ENCODE results near the gene TASP1. TPM values are rescaled to one million over a fixed set of nuclear protein-coding genes. Genes with fewer than 3 reads are reported as not detected.

Gene TASP1
- total and polyA plus RNA-seq, 10 of the 15 experiments (the other 5 are each of a cell fraction or from before 2014, with no cell fraction given): 7.4 to 17.8 (median 10.5) TPM

DNA sequence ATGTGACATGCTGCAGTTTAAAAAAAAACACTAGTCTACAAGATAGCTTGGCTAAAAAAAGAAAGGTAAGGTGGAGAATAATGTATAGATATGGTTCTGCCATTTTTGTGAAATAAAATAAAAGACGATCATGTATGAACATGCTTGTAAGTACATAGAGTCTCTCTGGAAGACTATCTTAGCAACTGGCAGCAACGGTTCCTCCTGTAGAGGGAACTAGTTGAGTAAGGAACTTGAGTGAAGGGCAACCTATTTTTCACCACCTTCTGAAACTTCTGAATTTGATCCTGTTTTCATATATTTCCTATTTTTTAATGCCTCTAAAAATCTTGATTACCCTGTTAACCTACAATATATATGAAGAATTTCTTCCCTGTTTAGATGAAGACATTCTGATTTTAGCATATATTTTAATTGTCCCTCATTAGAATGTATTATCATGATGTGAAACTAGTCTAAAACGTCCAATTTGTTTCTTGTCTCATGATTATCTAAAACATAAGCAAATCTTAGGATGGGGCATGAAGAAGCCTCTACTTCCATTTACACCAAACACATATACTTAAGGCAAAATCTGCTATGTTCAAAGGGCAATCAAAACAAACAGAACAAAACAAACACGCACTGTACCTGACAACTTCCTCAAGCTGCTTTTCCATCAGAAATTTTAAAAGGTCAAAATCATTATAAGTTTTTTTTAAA is 215.1 kb downstream of the TASP1 start:
- H3K36me3 ChIP-seq (ENCODE audit: control insufficient read depth in 2 of 2, insufficient read depth in 2 of 2, low read length in 1 of 2): no peaks in the 10 kb centered on the region
- RAD21 ChIA-PET (ENCODE audit: unreplicated experiment): no interaction called here
- POLR2A ChIA-PET: no interaction called here
- DNase-seq (ENCODE audit: low read depth, low spot score) (no peak), FAIRE-seq (no peak), ATAC-seq (no peak)
- H3K79me2 ChIP-seq (ENCODE audit: control insufficient read depth, insufficient read depth, low read length): no peaks in the 10 kb centered on the region
- BruUV-seq (replicated peaks): no TSS peak
- no peaks in the 10 kb centered on the region for H3K27me3 ChIP-seq (replicated peaks in 1 of 2; ENCODE audit: control insufficient read depth in 2 of 2, insufficient read depth in 2 of 2, low read length in 1 of 2)
- CTCF ChIA-PET: interaction anchor here (0.6 kb wide), 1 partner anchor 95 kb away, joined by 3 read pairs; no protein-coding TSS in a partner anchor
- TF ChIP-seq, protein P1, sequence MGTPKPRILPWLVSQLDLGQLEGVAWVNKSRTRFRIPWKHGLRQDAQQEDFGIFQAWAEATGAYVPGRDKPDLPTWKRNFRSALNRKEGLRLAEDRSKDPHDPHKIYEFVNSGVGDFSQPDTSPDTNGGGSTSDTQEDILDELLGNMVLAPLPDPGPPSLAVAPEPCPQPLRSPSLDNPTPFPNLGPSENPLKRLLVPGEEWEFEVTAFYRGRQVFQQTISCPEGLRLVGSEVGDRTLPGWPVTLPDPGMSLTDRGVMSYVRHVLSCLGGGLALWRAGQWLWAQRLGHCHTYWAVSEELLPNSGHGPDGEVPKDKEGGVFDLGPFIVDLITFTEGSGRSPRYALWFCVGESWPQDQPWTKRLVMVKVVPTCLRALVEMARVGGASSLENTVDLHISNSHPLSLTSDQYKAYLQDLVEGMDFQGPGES (IDR thresholded peaks at IDR 0.05): no peak
- TF ChIP-seq ZBED1 (IDR thresholded peaks at IDR 0.05; ENCODE audit: borderline replicate concordance): no peak
- TF ChIP-seq ATF7 (IDR thresholded peaks at IDR 0.05; ENCODE audit: low read depth): no peak
- no peak for TF ChIP-seq NR2C1 (IDR thresholded peaks at IDR 0.05)
- TF ChIP-seq FOXM1 (IDR thresholded peaks at IDR 0.05; ENCODE audit: low read depth, low read length): no peak
- TF ChIP-seq JUNB (IDR thresholded peaks at IDR 0.05): no peak
- no peak for TF ChIP-seq ETV6 (conservative IDR thresholded peaks at IDR 0.05 in 1 of 2, IDR thresholded peaks at IDR 0.05 in 1 of 2; ENCODE audit: borderline replicate concordance in 1 of 2, low read depth in 1 of 2)
- no peak for TF ChIP-seq SMARCA5 (IDR thresholded peaks at IDR 0.05)
- TF ChIP-seq, protein P2, sequence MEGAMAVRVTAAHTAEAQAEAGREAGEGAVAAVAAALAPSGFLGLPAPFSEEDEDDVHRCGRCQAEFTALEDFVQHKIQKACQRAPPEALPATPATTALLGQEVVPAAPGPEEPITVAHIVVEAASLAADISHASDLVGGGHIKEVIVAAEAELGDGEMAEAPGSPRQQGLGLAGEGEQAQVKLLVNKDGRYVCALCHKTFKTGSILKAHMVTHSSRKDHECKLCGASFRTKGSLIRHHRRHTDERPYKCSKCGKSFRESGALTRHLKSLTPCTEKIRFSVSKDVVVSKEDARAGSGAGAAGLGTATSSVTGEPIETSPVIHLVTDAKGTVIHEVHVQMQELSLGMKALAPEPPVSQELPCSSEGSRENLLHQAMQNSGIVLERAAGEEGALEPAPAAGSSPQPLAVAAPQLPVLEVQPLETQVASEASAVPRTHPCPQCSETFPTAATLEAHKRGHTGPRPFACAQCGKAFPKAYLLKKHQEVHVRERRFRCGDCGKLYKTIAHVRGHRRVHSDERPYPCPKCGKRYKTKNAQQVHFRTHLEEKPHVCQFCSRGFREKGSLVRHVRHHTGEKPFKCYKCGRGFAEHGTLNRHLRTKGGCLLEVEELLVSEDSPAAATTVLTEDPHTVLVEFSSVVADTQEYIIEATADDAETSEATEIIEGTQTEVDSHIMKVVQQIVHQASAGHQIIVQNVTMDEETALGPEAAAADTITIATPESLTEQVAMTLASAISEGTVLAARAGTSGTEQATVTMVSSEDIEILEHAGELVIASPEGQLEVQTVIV (IDR thresholded peaks at IDR 0.05; ENCODE audit: borderline replicate concordance, partially characterized antibody): no peak
- no peak for TF ChIP-seq HCFC1 (IDR thresholded peaks at IDR 0.05; ENCODE audit: low read length)
- no peak for TF ChIP-seq SRF (IDR thresholded peaks at IDR 0.05; ENCODE audit: low read depth in 2 of 2, low read length in 2 of 2)
- TF ChIP-seq SIN3A (IDR thresholded peaks at IDR 0.05; ENCODE audit: low read depth, low read length): no peak
- no peaks in the 10 kb centered on the region for H3K9me3 ChIP-seq (replicated peaks; ENCODE audit: control insufficient read depth, insufficient read depth, low read length)
- H2AFZ ChIP-seq (ENCODE audit: control insufficient read depth, low read depth, low read length): no peak overlapping the region
- intact Hi-C loops (cut with micrococcal nuclease; ENCODE audit: unreplicated experiment) (no loop called here), in situ Hi-C loops (cut with MboI) (no loop called here)
- no peaks in the 10 kb centered on the region for H4K20me1 ChIP-seq (ENCODE audit: control insufficient read depth, insufficient read depth)
- WGBS (ENCODE audit: insufficient coverage, insufficient replicate concordance, low lambda C conversion rate, missing lambda C conversion rate): 66% methylated on average over 4 of the region's 4 CpGs
- SMC1A ChIA-PET (ENCODE audit: uncharacterized antibody, unreplicated experiment): interaction anchor here (1.2 to 1.4 kb wide), 2 partner anchors 83 to 239 kb away, joined by 3 to 5 read pairs; no protein-coding TSS in a partner anchor
- H3K27ac ChIP-seq (ENCODE audit: control insufficient read depth, insufficient read depth): no peak overlapping the region
- no peak overlapping the region for H3K4me3 ChIP-seq
- no peak overlapping the region for H3K4me2 ChIP-seq (ENCODE audit: control insufficient read depth, insufficient read depth)
- no peaks in the 10 kb centered on the region for H3K4me1 ChIP-seq (ENCODE audit: control insufficient read depth, insufficient read depth, low read length)
- H3K9ac ChIP-seq (ENCODE audit: control insufficient read depth, insufficient read depth, low read length): no peak overlapping the region

All from GM12878 (cell line).